ENCODE data around the gene LHFPL3. TPM values are rescaled to one million over a fixed set of nuclear protein-coding genes. Genes with fewer than 3 reads are reported as not detected.
A peak's percentile ranks its signal among the peaks of the same experiment; 100 is the strongest.

The LHFPL3 gene
- total and polyA plus RNA-seq, 9 of the 15 experiments (the other 6 are each of a cell fraction or from before 2014, with no cell fraction given): 0.21 to 0.52 TPM; not detected in 7

DNA sequence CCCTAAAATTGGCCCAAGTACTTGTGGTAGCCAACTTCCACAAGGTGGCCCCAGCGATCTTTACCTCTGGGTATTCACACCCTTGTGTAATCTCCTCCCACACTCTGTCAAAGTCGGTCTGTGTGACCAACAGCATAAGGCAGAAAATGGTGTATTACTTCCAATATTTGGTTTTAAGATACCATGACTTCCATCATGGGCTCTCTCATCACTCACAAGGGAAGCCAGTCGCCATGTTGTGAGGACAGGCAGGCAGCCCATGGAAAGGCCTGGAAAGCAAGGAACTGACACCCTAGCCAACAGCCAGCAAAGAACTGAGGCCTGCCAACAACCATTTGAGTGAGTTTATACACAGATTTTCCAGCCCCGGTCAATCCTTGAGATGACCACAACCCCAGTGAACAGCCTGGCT lies 594.6 kb downstream of the LHFPL3 start (continued):
- TF ChIP-seq, protein P1, sequence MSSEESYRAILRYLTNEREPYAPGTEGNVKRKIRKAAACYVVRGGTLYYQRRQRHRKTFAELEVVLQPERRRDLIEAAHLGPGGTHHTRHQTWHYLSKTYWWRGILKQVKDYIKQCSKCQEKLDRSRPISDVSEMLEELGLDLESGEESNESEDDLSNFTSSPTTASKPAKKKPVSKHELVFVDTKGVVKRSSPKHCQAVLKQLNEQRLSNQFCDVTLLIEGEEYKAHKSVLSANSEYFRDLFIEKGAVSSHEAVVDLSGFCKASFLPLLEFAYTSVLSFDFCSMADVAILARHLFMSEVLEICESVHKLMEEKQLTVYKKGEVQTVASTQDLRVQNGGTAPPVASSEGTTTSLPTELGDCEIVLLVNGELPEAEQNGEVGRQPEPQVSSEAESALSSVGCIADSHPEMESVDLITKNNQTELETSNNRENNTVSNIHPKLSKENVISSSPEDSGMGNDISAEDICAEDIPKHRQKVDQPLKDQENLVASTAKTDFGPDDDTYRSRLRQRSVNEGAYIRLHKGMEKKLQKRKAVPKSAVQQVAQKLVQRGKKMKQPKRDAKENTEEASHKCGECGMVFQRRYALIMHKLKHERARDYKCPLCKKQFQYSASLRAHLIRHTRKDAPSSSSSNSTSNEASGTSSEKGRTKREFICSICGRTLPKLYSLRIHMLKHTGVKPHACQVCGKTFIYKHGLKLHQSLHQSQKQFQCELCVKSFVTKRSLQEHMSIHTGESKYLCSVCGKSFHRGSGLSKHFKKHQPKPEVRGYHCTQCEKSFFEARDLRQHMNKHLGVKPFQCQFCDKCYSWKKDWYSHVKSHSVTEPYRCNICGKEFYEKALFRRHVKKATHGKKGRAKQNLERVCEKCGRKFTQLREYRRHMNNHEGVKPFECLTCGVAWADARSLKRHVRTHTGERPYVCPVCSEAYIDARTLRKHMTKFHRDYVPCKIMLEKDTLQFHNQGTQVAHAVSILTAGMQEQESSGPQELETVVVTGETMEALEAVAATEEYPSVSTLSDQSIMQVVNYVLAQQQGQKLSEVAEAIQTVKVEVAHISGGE (CRISPR knock-in tag; IDR thresholded peaks at IDR 0.05): no peak
- peak; percentile 71 for TF ChIP-seq EGR1 (conservative IDR thresholded peaks at IDR 0.05)
- TF ChIP-seq MTA3 (IDR thresholded peaks at IDR 0.05; ENCODE audit: borderline replicate concordance): peak; percentile 23; the same call in 1 of the 2 replicates
- TF ChIP-seq, protein P2, sequence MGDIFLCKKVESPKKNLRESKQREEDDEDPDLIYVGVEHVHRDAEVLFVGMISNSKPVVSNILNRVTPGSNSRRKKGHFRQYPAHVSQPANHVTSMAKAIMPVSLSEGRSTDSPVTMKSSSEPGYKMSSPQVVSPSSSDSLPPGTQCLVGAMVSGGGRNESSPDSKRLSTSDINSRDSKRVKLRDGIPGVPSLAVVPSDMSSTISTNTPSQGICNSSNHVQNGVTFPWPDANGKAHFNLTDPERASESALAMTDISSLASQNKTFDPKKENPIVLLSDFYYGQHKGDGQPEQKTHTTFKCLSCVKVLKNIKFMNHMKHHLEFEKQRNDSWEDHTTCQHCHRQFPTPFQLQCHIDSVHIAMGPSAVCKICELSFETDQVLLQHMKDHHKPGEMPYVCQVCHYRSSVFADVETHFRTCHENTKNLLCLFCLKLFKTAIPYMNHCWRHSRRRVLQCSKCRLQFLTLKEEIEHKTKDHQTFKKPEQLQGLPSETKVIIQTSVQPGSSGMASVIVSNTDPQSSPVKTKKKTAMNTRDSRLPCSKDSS (IDR thresholded peaks at IDR 0.05; ENCODE audit: low read depth, partially characterized antibody): no peak
- TF ChIP-seq ZNF551 (CRISPR knock-in tag; IDR thresholded peaks at IDR 0.05): no peak
- TF ChIP-seq BHLHE40 (IDR thresholded peaks at IDR 0.05; ENCODE audit: low read length): 0 out of 2 replicates have a peak, but pooled peaks have one; percentile 26
- TF ChIP-seq ZC3H4 (CRISPR knock-in tag; IDR thresholded peaks at IDR 0.05; ENCODE audit: borderline replicate concordance): no peak
- TF ChIP-seq FOS (IDR thresholded peaks at IDR 0.05; ENCODE audit: extremely low read depth, insufficient read length): no peak
- TF ChIP-seq, protein P3, sequence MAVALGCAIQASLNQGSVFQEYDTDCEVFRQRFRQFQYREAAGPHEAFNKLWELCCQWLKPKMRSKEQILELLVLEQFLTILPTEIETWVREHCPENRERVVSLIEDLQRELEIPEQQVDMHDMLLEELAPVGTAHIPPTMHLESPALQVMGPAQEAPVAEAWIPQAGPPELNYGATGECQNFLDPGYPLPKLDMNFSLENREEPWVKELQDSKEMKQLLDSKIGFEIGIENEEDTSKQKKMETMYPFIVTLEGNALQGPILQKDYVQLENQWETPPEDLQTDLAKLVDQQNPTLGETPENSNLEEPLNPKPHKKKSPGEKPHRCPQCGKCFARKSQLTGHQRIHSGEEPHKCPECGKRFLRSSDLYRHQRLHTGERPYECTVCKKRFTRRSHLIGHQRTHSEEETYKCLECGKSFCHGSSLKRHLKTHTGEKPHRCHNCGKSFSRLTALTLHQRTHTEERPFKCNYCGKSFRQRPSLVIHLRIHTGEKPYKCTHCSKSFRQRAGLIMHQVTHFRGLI (CRISPR knock-in tag; IDR thresholded peaks at IDR 0.05): no peak
- TF ChIP-seq, protein P4, sequence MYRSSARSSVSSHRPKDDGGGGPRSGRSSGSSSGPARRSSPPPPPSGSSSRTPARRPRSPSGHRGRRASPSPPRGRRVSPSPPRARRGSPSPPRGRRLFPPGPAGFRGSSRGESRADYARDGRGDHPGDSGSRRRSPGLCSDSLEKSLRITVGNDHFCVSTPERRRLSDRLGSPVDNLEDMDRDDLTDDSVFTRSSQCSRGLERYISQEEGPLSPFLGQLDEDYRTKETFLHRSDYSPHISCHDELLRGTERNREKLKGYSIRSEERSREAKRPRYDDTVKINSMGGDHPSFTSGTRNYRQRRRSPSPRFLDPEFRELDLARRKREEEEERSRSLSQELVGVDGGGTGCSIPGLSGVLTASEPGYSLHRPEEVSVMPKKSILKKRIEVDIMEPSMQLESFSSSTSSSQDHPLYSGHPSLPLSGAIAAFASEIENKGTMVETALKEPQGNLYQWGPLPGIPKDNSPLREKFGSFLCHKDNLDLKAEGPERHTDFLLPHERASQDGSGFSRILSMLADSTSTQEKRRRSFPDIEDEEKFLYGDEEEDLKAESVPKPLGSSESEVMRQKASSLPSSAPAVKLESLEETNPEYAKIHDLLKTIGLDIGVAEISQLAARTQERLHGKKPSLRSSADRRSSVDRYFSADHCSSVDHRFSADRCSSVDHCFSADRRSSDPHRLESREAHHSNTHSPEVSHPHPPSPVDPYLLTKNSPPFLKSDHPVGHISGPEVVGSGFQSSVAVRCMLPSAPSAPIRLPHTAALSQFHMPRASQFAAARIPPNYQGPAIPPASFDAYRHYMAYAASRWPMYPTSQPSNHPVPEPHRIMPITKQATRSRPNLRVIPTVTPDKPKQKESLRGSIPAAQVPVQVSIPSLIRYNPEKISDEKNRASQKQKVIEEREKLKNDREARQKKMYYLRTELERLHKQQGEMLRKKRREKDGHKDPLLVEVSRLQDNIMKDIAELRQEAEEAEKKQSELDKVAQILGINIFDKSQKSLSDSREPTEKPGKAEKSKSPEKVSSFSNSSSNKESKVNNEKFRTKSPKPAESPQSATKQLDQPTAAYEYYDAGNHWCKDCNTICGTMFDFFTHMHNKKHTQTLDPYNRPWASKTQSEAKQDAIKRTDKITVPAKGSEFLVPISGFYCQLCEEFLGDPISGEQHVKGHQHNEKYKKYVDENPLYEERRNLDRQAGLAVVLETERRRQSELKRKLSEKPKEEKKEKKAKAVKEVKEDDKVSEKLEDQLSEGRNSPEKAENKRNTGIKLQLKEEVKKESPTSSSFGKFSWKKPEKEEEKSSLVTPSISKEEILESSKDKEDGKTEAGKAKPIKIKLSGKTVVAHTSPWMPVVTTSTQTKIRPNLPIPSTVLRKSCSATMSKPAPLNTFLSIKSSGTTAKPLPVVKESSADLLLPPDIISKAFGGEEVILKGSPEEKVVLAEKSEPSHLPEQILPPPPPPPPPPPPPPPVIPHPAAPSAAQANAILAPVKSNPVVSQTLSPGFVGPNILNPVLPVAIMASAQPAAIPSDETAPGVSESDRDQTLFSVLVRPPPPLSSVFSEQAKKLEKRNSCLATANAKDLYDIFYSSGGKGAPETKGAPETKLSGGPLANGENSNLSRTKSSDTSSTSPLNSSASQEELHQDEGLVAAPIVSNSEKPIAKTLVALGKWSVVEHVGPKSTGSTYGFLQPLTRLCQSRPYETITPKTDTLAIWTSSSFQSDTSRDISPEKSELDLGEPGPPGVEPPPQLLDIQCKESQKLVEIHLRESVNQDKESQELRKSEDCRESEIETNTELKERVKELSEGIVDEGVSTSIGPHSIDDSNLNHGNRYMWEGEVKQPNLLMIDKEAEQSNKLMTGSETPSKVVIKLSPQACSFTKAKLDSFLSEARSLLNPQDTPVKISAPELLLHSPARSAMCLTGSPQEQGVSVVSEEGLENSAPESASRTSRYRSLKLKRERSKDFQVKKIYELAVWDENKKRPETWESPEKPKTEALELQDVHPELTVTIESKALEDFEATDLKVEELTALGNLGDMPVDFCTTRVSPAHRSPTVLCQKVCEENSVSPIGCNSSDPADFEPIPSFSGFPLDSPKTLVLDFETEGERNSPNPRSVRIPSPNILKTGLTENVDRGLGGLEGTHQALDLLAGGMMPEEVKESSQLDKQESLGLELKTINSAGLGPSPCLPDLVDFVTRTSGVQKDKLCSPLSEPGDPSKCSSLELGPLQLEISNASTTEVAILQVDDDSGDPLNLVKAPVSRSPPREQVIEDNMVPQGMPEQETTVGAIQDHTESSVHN (IDR thresholded peaks at IDR 0.05; ENCODE audit: borderline replicate concordance in 1 of 2, low read depth in 1 of 2): no peak
- TF ChIP-seq RAD51 (IDR thresholded peaks at IDR 0.05; ENCODE audit: borderline replicate concordance, low read depth): no peak

Data from K562 (cell line).